ENCODE data around the gene PCSK4. TPM values are rescaled to one million over a fixed set of nuclear protein-coding genes. Genes with fewer than 3 reads are reported as not detected.
"Not testable (repeated sequence)": the region's sequence is repeated elsewhere in the genome, so short reads cannot be mapped to it uniquely, and the experiment has no call there.

The PCSK4 gene
- 1 to 10 TPM; 1.5 to 1.7 TPM for total RNA-seq

DNA sequence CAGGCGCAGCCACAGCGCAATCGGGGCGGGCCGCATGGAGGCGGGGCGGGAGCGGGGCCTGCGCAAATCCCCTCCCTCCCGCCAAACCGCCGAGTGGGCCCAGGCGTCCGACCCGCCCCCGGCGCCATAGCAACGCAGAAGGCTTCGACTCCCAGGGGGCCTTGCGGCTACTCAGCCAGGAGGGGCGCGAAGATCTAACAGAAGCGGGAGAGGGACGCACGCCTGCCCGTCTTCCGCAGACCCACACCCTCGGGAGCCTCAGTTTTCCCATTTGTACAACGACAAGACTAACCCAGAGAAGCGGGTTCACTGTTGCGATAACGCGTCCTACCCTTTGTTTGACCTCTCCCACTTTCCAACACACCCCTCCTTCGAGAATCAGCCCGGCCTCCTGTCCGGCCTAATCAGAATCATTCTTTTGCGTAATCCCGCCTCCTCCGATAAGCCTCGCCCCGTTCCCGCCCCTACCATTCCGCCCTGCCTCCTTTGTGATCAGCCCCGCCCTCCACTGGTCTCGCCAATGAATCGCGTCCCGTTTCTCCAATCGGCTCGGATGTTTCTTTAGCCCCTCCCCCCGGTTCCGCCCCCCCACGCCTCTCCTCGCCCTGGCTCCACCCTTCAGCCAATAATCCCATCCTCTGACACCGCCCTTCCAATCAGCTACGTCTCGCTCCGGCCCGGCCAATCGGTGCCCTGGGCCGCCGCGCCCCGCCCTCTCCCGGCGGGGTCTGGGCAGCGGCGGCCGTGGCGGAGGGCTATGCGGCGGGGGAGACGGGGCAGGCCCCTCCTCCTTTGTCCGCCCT, at the start of gene PCSK4:
TSS of gene PCSK4 (minus strand) at position 40 of the 803 bp plus-strand sequence. CDS start at position 36, 4 bp downstream.
- DNase-seq: peak; percentile 99
- Mint-ChIP-seq H3K36me3 (ENCODE audit: low read depth) (no peaks in the 10 kb centered on the region), H3K27ac (peak within 1 kb of the TSS; percentile 57), H3K9me3 (no peaks in the 10 kb centered on the region), H3K4me1 (ENCODE audit: low read depth) (peaks cover 15% of the 10 kb centered on the region), H3K4me3 (peak within 1 kb of the TSS; percentile 81), H3K27me3 (ENCODE audit: low read depth) (peaks cover 4% of the 10 kb centered on the region)
- CTCF ChIA-PET: interaction anchor here (0.7 to 1.6 kb wide), 4 partner anchors 11 to 56 kb away, joined by 3 to 5 read pairs (median 4); no protein-coding TSS in a partner anchor
- intact Hi-C loops (cut with micrococcal nuclease): loop anchor here (1.0 to 2.0 kb wide), 4 partner anchors 11 to 322 kb away; partner anchors contain the start of genes ATP8B3, C19orf25 and TCF3

DNA sequence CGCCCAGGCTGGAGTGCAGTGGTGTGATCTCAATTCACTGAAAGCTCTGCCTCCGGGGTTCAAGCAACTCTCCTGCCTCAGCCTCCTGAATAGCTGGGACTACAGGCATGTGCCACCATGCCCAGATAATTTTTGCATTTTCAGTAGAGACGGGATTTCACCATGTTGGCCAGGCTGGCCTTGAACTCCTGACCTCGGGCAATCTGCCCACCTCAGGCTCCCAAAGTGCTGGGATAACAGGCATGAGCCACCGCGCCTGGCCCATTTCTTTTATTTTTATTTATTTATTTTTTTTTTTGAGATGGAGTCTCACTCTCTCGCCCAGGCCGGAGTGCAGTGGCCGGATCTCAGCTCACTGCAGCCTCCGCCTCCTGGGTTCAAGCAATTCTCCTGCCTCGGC, 49.6 kb upstream of the PCSK4 start:
- H3K27me3 Mint-ChIP-seq (ENCODE audit: low read depth): peaks cover 25% of the 10 kb centered on the region
- H3K4me1 Mint-ChIP-seq (ENCODE audit: low read depth); H3K27ac Mint-ChIP-seq; H3K9me3 Mint-ChIP-seq; CTCF ChIA-PET; DNase-seq; H3K4me3 Mint-ChIP-seq; H3K36me3 Mint-ChIP-seq (ENCODE audit: low read depth): not testable (repeated sequence)
- intact Hi-C loops (cut with micrococcal nuclease): loop anchor here (10.0 kb wide), 1 partner anchor 255 kb away; no protein-coding TSS in a partner anchor

DNA sequence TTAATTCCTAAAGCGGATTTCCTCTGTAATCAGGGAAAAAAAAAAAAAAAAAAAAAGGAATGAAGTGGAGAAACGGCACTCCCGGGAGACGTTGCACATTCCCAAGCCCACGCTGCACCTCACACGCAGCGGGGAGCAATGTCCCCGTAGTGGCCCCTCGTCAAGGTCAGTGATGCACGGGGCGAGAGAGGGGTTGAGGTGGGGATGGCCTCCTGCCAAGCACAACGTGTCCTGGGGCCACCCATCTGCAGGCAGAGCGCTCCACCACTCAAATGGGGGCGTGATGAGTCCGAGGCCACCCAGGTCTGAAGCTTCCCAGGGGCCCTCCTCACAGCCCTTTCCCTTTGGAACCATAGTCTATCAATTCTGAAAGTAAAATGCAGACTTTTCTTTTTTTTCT, 48.8 kb upstream of the PCSK4 start:
- no peaks in the 10 kb centered on the region for H3K9me3 Mint-ChIP-seq
- H3K4me3 Mint-ChIP-seq: no peak overlapping the region
- no peak overlapping the region for H3K27ac Mint-ChIP-seq
- CTCF ChIA-PET: interaction anchor here (0.7 to 1.3 kb wide), 2 partner anchors 133 to 243 kb away, joined by 3 to 4 read pairs; no protein-coding TSS in a partner anchor
- no peak for DNase-seq
- H3K4me1 Mint-ChIP-seq (ENCODE audit: low read depth): no peaks in the 10 kb centered on the region
- intact Hi-C loops (cut with micrococcal nuclease): no loop called here
- peaks cover 23% of the 10 kb centered on the region for H3K27me3 Mint-ChIP-seq (ENCODE audit: low read depth)
- H3K36me3 Mint-ChIP-seq (ENCODE audit: low read depth): no peaks in the 10 kb centered on the region

DNA sequence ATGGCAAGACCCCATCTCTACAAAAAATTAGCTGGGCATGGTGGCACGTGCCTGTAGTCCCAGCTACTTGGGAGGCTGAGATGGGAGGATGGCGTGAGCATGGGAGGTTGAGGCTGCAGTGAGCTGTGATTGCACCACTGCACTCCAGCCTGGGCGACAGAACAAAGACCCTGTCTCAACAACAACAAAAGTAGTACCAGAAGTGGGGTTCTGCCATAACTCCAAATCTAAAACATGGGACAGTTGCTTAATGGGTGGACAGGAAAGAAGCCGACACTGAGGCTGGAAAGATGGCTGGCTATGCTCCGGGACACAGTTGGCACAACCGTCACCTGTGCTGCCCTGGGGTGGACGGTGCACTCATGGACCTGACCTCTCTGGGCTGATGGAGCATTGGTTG, 45.5 kb upstream of the PCSK4 start:
- CTCF ChIA-PET: interaction anchor here (0.7 to 1.8 kb wide), 2 partner anchors 11 to 73 kb away, joined by 3 to 5 read pairs; no protein-coding TSS in a partner anchor
- not testable (repeated sequence) for H3K4me3 Mint-ChIP-seq, H3K27ac Mint-ChIP-seq

DNA sequence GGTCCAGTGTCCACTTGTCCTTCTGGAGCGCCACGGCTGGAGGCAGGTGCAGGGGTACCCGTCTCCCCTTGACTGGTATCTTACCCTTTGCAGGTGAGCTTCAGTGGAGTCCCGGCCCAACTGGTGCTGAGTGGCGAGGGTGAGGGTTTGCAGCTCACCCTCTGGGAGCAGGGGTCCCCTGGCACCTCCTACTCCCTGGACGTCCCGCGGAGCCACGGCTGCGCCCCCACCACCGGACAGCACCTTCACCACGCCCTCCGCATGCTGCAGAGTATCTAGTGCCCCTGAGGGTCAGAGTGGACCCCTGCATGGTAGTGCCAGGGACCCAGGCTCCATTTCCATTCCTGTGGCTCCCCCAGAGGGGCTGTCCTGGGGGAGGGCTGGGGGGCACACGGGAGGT, 44.8 kb upstream of the PCSK4 start:
- Mint-ChIP-seq H3K36me3 (ENCODE audit: low read depth) (no peaks in the 10 kb centered on the region), H3K27me3 (ENCODE audit: low read depth) (peaks cover 13% of the 10 kb centered on the region), H3K27ac (no peak overlapping the region), H3K4me3 (no peak overlapping the region), H3K9me3 (no peaks in the 10 kb centered on the region), H3K4me1 (ENCODE audit: low read depth) (no peaks in the 10 kb centered on the region)
- CTCF ChIA-PET: interaction anchor here (1.8 kb wide), 1 partner anchor 11 kb away, joined by 5 read pairs; no protein-coding TSS in a partner anchor
- no peak for DNase-seq
- intact Hi-C loops (cut with micrococcal nuclease): no loop called here

More for the DNA sequence above, 45.5 kb upstream of the PCSK4 start:
- intact Hi-C loops (cut with micrococcal nuclease); H3K36me3 Mint-ChIP-seq (ENCODE audit: low read depth); DNase-seq; H3K4me1 Mint-ChIP-seq (ENCODE audit: low read depth); H3K9me3 Mint-ChIP-seq: not testable (repeated sequence)
- peaks cover 15% of the 10 kb centered on the region for H3K27me3 Mint-ChIP-seq (ENCODE audit: low read depth)

DNA sequence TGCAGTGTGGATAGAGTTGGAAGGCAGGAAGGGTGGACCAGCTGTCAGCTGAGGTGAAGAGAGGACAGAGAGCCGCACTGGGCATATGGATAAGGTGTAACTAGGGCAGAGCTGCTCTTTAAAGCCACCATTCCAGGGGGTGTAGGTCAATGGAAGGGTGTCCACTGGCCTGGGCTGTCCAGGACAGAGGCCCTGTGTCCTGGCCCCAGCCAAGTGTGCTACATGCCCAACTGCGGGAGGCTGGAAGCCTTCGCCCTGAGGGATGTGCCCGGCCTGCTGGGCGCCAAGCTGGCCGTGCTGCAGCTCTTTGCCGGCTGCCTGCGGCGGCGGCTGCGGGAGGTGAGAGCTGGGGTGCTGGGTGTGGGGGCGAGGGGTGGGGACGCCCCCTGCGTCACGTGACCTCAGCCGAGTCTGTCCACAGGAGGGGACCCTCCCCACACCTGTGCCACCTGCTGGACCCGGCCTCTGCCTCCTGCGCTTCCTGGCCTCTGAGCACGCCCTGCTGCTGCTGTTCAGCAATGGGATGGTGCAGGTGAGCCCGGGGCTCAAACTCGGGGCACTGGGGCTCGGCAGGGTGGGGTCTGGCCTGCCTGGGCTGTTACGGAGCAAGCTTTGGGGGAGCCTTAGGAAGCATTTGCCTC, 43.5 kb upstream of the PCSK4 start:
- H3K36me3 Mint-ChIP-seq (ENCODE audit: low read depth): no peaks in the 10 kb centered on the region
- no peak for DNase-seq
- H3K9me3 Mint-ChIP-seq: no peaks in the 10 kb centered on the region
- CTCF ChIA-PET: no interaction called here
- H3K4me3 Mint-ChIP-seq: no peak overlapping the region
- no peak overlapping the region for H3K27ac Mint-ChIP-seq
- H3K4me1 Mint-ChIP-seq (ENCODE audit: low read depth): no peaks in the 10 kb centered on the region
- intact Hi-C loops (cut with micrococcal nuclease): no loop called here
- H3K27me3 Mint-ChIP-seq (ENCODE audit: low read depth): peaks cover 14% of the 10 kb centered on the region

DNA sequence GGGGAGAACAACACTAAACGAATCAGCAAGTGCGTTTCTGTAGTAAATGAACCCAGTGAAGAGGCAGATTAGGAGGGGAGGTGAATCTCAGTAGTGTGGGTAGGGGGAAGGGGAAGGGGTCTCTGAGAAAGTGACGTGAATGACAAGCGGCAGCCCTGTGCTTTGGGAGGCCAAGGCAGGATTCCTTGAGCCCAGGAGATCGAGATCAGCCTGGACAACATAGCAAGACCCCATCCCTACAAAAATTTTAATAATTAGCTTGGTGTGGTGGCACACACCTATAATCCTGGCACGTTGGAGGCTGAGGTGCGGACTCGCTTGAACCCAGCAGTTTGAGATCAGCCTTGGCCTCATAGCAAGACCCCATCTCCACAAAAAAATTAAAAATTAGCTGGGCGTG, 41.9 kb upstream of the PCSK4 start:
- H3K4me1 Mint-ChIP-seq (ENCODE audit: low read depth): no peaks in the 10 kb centered on the region
- H3K4me3 Mint-ChIP-seq: no peak overlapping the region
- H3K27ac Mint-ChIP-seq: no peak overlapping the region
- intact Hi-C loops (cut with micrococcal nuclease): no loop called here
- CTCF ChIA-PET: no interaction called here
- H3K9me3 Mint-ChIP-seq: no peaks in the 10 kb centered on the region
- DNase-seq: no peak
- peaks cover 19% of the 10 kb centered on the region for H3K27me3 Mint-ChIP-seq (ENCODE audit: low read depth)
- H3K36me3 Mint-ChIP-seq (ENCODE audit: low read depth): no peaks in the 10 kb centered on the region

DNA sequence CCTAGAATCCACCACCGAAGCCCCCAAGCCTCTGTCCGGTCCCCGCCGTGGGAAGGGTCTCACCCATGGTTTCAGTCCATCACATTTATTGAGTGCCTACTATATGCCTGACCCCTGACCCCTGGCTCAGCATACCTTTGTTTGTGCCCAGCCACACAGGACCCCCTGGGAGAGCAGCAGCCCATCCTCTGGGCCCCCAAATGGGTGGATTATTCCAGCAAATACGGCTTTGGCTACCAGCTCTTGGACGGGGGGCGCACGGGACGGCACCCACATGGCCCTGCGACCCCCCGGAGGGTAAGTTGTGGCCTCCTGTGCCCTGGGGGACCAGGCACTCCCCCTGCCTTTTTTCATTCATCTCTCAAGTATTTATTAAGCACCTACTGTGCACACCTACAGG, 41.4 kb upstream of the PCSK4 start:
- no peak for DNase-seq
- Mint-ChIP-seq H3K27me3 (ENCODE audit: low read depth) (peaks cover 20% of the 10 kb centered on the region), H3K4me3 (no peak overlapping the region), H3K27ac (no peak overlapping the region), H3K36me3 (ENCODE audit: low read depth) (no peaks in the 10 kb centered on the region), H3K4me1 (ENCODE audit: low read depth) (no peaks in the 10 kb centered on the region), H3K9me3 (no peaks in the 10 kb centered on the region)
- CTCF ChIA-PET: no interaction called here
- intact Hi-C loops (cut with micrococcal nuclease): no loop called here

DNA sequence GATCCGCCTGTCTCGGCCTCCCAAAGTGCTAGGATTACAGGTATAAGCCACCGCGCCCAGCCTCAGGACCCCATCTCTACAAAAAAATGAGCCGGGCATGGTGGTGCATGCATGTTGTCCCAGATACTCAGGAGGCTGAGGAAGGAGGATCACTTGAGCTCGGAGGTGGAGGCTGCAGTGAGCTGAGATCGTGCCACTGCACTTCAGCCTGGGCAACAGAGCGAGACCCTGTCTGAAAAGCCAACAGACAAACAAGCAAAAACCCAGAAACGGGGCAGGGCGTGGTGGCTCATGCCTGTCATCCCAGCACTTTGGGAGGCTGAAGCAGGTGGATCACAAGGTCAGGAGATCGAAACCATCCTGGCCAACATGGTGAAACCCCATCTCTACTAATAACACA, 40.7 kb upstream of the PCSK4 start:
- peaks cover 27% of the 10 kb centered on the region for H3K27me3 Mint-ChIP-seq (ENCODE audit: low read depth)
- H3K4me3 Mint-ChIP-seq; H3K4me1 Mint-ChIP-seq (ENCODE audit: low read depth); CTCF ChIA-PET; H3K9me3 Mint-ChIP-seq; DNase-seq; intact Hi-C loops (cut with micrococcal nuclease); H3K36me3 Mint-ChIP-seq (ENCODE audit: low read depth); H3K27ac Mint-ChIP-seq: not testable (repeated sequence)

DNA sequence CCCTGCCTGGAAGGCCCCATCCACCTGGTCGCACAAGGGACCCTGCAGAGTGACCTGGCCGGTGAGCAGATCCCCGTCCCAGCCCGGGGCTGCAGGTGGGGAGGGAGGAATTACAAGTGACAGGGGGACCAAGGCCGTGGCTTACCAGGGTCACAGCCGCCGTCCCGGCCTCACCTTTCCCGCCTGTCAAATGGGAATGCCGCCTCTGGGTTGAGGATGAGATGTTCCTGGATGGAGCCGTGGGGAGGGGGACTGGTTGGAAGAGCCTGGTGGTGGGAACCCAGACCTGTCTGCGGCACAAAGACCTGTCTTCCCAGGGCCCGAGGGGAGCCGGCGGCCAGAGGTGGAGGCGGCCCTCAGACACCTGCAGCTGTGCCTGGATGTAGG, 39.3 kb upstream of the PCSK4 start:
- Mint-ChIP-seq H3K4me1 (ENCODE audit: low read depth) (peaks cover 5% of the 10 kb centered on the region), H3K4me3 (no peak overlapping the region), H3K36me3 (ENCODE audit: low read depth) (no peaks in the 10 kb centered on the region), H3K27me3 (ENCODE audit: low read depth) (peaks cover 30% of the 10 kb centered on the region), H3K27ac (no peak overlapping the region), H3K9me3 (no peaks in the 10 kb centered on the region)
- no peak for DNase-seq
- CTCF ChIA-PET: no interaction called here
- intact Hi-C loops (cut with micrococcal nuclease): no loop called here

DNA sequence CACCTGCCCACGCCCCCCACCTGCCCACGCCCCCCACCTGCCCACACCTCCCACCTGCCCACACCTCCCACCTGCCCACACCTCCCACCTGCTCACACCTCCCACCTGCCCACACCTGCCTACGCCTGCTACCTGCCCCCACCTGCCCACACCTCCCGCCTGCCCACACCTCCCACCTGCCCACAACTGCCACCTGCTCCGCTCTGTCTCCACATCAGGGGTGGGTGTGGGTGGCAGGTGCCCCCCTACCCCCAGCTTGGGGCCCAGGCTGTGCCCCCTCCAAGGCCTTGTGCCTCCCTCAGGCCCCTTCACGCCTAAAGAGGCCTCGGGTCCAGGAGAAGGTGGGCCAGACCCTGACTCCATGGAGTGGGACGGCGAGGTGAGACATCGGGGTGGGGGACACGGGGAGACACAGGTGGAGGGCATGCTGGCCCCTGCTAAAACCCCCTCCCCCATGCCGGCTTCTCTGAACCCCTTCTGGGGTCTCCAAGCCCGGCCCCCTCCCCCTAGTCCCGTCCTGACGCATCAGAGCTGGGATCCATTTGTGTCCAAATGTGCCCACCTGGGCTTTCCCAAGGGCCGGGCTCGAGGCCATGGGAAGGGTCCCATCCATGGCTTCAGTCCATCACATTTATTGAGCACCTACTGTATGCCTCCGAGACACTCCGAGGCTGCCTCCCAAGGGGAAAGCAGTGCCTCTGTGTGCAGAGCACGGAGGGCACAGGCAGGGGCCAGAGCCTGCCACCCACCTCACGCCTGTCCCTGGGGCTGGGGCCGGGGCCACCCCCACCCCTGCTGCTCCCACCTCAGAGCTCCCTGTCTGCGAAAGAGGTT, 38.7 kb upstream of the PCSK4 start:
- DNase-seq: no peak
- CTCF ChIA-PET: no interaction called here
- H3K27ac Mint-ChIP-seq: no peak overlapping the region
- intact Hi-C loops (cut with micrococcal nuclease): no loop called here
- peaks cover 7% of the 10 kb centered on the region for H3K4me1 Mint-ChIP-seq (ENCODE audit: low read depth)
- no peak overlapping the region for H3K4me3 Mint-ChIP-seq
- H3K36me3 Mint-ChIP-seq (ENCODE audit: low read depth): no peaks in the 10 kb centered on the region
- H3K9me3 Mint-ChIP-seq: no peaks in the 10 kb centered on the region
- peaks cover 32% of the 10 kb centered on the region for H3K27me3 Mint-ChIP-seq (ENCODE audit: low read depth)

DNA sequence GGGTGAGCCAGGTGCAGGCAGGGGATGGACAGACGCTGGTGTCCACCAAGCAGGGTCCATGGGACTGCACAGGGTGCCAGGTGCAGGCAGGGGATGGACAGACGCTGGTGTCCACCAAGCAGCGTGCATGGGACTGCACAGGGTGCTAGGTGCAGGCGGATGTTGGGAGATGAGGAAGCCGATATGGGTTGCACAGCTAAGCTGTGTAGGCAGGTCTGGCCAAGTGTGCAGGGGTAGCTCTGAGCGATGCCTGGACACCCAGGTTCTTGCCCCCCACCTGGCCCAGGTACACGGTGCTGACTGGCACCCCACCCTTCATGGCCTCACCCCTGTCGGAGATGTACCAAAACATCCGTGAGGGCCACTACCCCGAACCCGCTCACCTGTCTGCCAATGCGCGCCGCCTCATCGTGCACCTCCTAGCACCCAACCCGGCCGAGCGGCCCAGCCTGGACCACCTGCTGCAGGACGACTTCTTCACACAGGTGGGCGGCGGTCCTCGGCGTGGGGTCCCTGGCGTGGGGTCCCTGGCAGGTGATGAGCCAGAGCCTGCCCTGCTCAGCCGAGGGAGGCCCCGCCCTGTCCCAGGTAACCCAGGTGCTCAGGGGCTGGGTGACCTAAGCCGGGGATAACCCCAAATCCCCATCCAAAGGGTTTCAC, 37.6 kb upstream of the PCSK4 start:
- Mint-ChIP-seq H3K9me3 (no peaks in the 10 kb centered on the region), H3K27me3 (ENCODE audit: low read depth) (peaks cover 36% of the 10 kb centered on the region), H3K27ac (no peak overlapping the region), H3K36me3 (ENCODE audit: low read depth) (no peaks in the 10 kb centered on the region), H3K4me3 (no peak overlapping the region), H3K4me1 (ENCODE audit: low read depth) (peaks cover 7% of the 10 kb centered on the region)
- DNase-seq: no peak
- CTCF ChIA-PET: no interaction called here
- intact Hi-C loops (cut with micrococcal nuclease): no loop called here

Data from activated naive CD4-positive, alpha-beta T cell treated with anti-CD3 and anti-CD28 coated beads for 36 hours (primary cell).